Urothelium cell line (cell line): ENCODE results near the gene DOCK4.
A peak's percentile ranks its signal among the peaks of the same experiment; 100 is the strongest.

Experiments used
- DNase-seq: peaks from one replicate; pipeline ENCODE4 v3.0.0; 2011; ENCODE audit warnings: low spot score, mixed read lengths
- FAIRE-seq: peaks from 2 replicates; lab custom pipeline; 2011; peaks lifted over from hg19 to GRCh38; lab: Jason Lieb, UNC

The DOCK4 gene

DNA sequence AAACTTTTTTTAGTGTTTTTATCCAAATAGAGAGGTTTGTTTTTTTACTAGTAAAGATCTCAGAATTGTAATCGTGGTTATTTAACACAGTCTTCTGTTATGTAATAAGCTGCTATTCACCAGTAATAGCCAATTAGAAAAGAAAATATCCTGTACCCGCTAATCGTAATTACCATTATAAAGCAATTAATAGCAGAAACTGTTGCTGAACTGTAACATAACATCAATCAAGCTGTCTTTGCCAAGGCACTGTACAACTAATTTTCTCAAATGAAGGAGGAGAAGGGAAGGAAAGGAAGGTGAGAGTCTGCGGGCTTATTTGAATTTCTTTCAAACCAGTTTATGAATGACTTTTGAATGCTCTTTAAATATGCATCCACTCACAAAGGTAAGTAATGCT is 9.6 kb upstream of the DOCK4 start:
- FAIRE-seq (no peak), DNase-seq (no peak)

DNA sequence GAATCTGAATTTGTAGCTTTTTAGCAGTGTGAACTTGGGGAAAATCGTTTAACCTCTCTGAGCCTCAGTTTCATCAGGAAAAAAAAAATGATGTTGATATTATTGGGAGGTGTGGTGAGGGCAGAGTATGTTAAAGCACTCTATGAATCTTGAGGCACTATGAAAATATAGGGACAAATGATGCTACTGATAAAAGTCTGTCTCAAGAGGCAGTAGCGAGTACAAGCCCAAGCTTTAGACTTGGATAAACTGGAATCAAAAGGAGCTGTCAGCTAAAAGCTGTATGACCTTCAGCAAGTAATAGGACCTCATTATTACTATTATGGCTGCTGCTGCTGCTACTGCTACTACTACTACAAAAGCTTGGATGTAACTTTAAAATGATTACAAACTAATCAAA is 8.7 kb upstream of the DOCK4 start:
- DNase-seq: no peak
- FAIRE-seq: no peak

GRCh38 chr7:112214268-112214667 is 8.1 kb upstream of the DOCK4 start:
- DNase-seq (no peak), FAIRE-seq (no peak)

- FAIRE-seq (no peak), DNase-seq (no peak)
Observed at GRCh38 chr7:112213735-112214134, 7.5 kb upstream of the DOCK4 start.

DNA sequence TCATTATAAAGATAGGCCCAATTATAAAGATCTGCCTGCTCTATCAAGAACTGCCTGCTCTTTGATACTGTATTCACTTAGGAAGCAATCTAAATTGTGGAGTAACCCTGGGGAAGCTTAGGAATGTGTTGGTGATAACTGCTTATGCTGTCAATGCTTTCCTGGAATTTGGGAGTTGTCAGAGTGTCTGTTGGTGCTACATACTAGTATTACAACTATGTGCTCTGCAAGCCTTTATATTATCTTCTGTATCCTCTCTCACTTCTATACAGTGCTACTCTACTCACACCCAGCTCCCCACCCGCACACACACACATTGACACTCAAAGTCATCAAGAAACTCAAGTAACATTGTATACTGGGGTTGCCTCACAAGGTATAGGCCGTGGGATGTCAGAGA is 6.4 kb upstream of the DOCK4 start:
- DNase-seq: no peak
- FAIRE-seq: no peak

DNA sequence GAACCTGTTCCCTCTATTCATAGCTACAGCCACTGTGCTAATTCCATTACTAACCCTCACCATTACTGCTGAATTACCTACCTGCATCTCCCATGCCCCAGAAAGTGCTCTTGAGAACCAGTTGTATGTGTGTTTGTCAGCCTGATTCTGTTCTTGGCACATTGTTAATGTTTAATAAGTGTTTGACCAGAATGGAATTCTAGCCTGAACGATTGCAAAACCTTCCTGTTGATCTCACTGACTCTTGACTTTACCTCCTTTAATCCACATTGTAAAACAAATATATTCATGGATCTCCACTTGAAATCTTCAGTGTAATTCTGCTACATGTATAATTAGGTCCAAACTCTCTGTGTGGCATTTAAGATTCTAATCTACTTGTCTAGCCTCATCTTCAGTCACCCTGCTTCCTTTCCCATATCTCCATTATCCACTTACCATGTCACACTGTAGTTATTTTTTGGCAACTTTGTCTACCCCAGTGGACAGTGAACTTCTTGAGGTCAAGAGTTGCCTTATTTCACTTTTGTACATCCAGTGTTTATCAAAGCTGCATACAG is 5.2 kb upstream of the DOCK4 start:
- FAIRE-seq: no peak
- DNase-seq: no peak

GRCh38 chr7:112207765-112208164 is 1.6 kb upstream of the DOCK4 start:
- DNase-seq (no peak), FAIRE-seq (no peak)

DNA sequence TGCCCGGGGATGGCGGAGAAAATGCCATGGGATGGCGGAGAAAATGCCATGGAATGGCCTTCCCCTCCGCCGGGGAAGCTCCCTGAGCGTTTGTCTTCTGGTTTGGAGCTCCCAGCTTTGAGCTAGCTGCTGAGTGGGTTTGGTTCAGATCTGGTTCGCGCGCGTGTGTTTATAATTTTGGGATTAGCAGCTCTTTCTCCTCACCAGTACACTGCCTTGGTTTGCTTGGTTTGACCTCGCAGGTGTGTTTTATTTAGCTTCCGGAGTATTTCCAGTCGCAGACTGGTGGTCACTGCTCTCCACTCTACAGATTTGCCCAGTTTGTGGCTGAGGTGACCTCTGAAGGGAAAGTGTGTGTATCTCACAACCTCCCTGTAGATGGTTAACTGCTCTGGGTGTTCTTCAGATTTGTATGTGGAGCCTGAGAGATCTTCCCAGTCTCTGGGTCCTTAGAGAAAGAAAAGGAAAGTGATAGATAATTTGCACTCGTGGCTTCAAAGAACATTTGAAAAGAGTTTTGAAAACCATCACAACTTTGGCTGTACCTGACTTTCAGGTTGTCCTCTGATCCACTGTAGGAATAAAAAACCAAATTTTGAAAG is 893 bp upstream of the DOCK4 start:
- DNase-seq (peak; percentile 27), FAIRE-seq (no peak)

GRCh38 chr7:112205343-112206237 is 609 bp downstream of the DOCK4 start:
- FAIRE-seq (no peak), DNase-seq (peak; percentile 43)

DNA sequence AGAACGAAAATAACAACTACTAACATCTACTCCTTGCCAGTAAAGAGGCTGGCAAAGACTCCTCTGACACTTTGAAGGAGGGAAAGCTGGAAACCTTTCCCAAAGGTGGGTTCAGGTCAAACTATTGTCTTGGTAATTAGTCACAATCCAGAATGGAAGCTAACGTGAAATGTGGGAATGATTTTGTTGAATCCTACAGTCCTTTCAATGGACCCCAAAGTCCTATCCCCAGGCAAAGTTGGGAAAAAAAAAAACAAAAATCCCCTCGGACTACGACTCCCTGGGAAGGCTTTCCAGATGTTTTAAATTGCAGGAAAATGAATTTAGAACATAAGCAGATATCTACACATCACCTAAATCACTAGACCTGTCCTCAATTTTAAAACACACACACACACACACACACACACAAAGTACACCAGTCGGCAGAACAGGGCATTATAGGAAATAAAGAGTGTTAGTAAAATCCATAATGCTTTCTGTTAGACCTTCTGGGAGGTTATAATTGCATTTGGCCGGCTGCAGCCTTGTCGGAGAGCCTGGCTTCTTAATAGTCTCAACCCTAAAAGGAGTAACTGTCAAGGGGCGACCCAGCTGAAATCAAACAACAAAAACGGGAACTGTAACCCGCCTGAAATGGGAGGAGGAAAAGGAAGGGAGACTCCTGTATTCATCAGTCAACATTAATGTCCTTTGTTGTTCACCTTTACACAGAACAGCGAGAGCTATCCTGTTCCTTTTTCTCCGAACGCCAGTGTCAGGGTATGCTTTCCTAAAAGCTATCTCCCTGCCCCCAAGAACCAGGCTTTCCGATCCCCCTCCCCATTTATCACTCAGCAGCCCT is 1.5 kb downstream of the DOCK4 start:
- DNase-seq (no peak), FAIRE-seq (no peak)

DNA sequence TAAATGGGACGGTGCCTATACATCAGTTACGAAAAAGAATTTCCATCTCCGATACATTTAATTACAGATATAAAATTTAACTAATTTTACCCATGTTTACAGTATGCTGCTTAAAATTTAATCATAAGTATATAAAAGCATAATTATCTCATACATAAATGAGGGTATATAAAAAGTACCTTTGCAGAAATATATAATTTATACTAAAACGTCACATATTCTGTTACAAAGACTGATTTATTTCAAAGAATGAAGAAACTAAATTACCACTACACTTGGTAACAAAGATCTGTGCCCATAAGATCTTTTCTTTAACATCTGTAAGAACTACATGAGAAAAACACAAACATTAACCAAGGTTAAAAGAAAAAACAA is 2.8 kb downstream of the DOCK4 start:
- FAIRE-seq: no peak

DNA sequence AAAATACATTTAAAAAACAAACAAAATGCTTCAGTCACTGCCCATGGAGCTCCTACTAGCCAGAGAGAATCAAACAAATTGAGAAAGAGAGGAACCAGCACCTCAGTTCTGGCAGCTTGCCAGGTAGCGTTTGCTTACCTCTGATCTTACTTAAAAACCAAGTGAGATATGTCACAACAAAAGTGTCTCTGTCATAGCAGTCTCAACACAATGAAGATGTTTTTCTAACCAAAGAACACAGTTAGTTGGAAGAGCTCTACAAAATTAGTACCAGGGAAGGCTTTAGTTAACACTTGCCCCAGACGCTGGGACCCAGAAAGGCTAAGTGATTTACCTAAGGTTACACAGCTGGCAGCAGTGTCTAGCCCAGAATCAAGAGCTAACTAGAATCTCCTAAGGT is 3.4 kb downstream of the DOCK4 start:
- DNase-seq: no peak
- no peak for FAIRE-seq

More for the DNA sequence above, 2.8 kb downstream of the DOCK4 start:
- DNase-seq: no peak

DNA sequence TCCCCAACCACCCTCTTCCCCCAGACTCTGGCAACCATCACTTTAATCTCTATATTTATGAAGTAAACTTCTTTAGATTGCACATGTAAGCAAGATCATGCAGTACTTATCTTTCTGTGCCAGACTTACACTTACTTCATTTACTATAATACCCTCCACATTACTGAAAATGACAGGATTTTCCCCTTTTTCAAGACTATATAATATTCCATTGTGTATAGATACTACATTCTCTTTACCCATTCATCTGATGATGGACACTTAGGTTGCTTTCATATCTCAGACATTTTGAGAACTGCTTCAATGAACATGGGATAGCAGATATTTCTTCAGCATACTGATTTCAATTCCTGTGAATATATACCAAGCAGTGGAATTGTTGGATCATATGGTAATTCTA is 4.4 kb downstream of the DOCK4 start:
- FAIRE-seq: no peak
- DNase-seq: no peak

DNA sequence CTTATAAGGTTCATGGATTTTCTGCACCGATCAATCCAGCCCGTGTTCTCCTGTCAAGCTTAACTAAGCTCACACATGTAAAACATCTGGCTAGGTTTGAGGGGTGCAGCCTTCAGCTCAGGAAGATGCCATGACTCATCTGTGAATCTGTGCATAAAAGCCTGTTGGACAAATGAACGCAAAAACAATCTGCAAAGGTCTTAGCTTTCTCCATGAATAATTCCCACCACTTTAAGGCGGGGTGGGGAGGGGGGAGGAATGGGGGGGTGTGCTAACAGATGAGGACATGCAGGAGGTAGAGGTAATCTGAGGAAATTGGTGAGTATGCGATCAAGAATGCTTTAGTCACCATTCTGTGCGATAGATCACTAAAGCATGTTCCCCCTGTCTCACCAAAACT is 4.8 kb downstream of the DOCK4 start:
- DNase-seq (no peak), FAIRE-seq (no peak)

DNA sequence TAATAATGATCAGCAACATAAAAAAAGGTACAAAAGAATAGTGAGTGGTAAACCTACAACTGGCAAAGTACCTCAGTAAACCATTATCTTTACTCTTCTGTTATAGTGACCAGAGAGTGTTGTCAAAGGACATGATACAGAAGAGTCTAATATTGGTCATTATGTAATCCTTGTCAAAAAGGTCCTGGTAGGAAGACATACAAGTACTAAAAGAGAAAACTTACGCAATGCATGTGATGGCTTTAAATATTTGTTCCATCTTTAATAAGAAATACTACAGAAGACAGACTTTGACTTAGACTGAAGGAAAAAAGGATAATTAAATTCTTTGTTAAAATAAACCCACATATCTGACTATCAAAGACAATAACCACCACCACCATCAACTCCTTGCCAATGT is 6.5 kb downstream of the DOCK4 start:
- FAIRE-seq: no peak
- DNase-seq: no peak

GRCh38 chr7:112199035-112199655 is 7.1 kb downstream of the DOCK4 start:
- FAIRE-seq (no peak), DNase-seq (no peak)

- DNase-seq: no peak
- no peak for FAIRE-seq
Observed at GRCh38 chr7:112197322-112197721, 8.9 kb downstream of the DOCK4 start.

GRCh38 chr7:112195717-112196116 is 10.5 kb downstream of the DOCK4 start:
- DNase-seq (no peak), FAIRE-seq (no peak)

- FAIRE-seq (no peak), DNase-seq (no peak)
Observed at GRCh38 chr7:112193915-112194502, 12.2 kb downstream of the DOCK4 start.
